Measurements from ENCODE around the gene C1QTNF3.

Gene C1QTNF3

DNA sequence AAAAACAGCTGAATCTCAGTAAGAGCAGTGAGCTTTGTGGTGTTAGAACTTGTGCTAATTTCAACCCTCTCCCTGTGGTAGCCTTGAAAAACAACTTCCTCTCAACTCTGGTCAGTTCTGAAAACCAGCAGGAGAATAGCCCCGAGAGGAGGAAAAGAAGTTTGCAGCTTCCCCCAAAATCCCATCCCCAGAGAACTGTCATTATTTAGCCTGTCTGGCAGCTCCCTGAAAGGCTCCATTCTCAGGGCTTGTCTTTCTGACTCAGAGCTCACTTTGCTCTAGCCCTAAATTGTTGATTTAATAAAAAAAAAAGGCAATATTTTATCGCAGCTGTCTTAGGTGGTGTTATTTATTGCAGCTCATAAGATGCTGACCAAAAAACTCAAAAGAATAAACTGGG is 47.1 kb downstream of the C1QTNF3 start:
- DNase-seq, result no peak

DNA sequence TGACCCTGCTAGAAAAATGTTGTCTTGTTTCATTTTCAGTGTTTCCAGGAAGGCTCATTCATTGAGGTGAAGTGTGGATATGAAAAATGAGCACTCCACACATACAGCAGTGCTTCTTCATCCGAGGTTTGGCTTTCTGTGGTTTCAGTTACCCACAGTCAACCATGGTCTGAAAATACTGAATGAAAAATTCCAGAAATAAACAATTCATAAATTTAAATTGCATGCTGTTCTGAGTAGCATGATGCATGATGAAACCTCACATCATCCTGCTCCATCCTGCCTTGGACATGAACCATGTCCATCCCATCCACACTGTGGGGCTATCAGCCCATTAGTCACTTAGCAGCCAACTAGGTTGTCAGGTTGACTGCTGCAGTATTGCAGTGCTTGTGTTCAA is 48.2 kb downstream of the C1QTNF3 start:
- DNase-seq, result no peak

DNA sequence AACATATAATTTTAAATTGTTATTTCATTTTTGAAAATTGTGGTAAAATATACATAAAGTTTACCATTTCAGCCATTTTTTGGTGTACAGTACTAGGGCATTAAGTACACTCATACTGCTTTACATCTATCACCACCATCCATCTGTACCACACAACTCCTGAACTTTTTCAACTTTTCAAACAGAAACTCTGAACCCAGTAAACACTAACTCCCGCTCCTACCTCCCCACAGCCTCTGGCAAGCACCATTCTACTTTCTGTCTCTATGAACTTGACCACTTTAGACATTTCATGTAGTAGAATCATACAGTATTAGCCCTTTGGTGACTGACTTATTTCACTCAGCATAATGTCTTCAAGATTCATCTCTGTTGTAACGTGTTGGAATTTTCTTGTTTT is 50.1 kb downstream of the C1QTNF3 start:
- DNase-seq, result no peak

DNA sequence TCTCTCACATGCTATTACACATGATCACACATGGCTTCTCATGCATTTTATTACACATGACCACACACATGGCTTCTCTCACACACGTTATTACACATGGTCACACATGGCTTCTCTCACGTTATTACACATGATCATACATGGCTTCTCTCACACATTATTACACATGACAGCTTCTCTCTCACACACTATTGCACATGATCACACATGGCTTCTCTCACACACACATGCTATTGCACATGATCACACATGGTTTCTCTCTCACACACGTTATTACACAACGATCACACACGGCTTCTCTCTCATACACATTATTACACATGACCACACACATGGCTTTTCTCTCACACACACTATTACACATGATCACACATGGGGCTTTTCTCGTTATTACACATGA is 57.6 kb downstream of the C1QTNF3 start:
- DNase-seq, result no peak

DNA sequence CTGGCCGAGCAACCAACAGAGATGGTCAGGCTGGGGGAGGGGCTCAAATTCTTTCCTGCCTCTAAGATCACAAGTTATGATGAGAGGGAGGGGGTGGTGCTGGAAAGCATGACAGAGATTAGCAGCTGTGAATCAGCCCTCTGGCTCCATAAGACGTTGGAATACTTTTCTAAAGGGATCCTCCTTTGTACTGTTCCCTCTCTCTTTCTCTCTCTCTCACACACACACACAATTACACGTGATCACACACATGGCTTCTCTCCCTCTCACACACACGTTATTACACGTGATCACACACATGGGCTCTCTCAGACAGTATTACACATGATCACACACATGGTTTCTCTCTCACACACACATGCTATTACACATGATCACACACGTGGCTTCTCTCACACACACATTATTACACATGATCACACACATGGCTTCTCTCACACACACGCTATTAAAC is 58.3 kb downstream of the C1QTNF3 start, which contains the start of gene SLC45A2:
TSS of gene SLC45A2 (minus strand) at position 23 of the 454 bp plus-strand sequence. CDS start 110 bp downstream, outside the sequence.
- no peak for DNase-seq

DNA sequence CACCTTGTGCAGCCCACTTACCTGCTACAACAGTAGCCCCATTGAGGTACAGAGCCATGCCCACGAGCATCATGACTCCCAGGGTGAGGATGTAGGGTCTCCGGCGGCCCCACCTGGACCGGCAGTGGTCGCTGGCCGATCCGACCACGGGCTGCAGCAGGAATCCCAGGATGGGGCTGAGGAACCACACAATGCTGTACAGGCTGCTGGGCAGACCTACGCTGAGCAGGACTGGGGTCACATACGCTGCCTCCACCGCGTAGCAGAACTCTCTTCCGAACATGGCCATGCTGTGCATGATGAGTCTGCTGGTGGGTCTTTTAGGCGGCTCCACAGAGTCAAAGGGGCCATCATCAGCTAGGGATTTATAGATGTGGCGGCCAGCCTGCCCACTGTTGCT is 58.8 kb downstream of the C1QTNF3 start:
- no peak for DNase-seq

DNA sequence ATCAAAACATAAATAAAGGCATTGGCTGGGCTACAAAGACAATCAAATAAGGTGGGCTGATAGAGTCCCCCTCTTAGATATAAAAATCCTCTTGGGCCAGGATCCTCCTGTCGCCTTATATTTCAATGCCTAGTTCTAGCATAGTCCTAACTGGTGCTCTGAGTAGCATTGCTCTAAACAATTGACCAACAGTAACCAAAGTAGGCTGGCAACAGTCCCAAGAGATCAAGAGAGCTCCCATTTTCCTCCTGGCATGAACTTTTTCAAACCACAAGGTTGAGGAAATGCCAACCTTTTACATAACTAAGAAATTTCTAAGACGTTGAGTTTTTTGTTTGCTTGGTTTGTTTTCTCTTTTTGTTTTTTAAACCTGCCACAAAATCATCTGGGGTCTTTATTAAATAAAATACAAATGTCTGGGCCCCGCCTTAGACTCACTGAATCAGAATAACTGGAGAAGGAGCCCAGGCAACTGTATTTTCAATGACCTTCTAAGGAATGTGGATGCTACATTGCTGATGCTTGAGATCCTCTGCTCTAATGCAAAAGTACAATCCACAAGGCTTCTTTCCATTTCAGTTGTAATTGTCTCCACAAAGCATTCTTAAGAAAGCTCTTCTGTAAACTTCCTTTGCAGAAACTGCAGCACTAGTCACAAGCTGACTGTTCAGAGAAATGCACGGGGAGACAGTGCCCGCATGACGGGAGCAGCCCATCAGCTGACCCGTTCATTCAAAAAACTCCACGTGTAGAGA is 61.4 kb downstream of the C1QTNF3 start:
- no peak for DNase-seq

DNA sequence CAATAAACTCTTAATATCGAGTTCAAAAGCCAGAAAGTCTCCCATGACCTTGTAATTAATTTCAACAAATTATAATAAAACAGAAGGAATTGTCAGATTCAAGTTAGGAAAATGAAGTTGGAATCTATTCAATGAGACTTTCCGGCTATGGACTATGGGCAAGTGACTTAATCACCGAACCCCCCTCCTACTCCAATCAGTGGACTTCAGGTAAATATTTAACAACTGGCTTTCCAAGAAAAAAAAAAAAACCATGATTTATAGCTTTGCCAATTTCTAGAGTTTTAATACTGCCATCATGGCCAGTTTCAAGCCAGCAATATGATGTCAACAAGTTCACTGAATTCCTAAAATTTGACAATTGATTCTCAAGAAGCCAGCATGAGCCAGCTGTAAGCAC is 63.0 kb downstream of the C1QTNF3 start:
- no peak for DNase-seq

DNA sequence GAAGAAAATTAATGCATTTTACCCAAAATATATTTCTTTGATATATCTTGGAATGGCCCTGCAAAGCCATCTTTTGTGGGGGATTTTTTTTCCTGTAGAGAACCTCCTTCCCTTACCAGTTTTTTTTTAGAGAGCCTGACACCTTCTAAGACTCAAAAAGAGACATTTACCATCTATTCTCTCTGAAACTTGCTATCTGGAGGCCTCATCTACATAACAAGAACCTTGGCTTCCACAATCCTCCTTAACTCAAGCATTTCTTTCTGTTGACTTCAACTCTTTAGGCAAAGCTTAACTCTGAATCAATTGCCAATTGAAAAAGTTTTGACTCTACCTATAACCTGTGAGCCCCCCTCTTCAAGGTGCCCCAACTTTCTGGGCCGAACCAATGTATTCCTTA is 64.7 kb downstream of the C1QTNF3 start:
- no peak for DNase-seq

DNA sequence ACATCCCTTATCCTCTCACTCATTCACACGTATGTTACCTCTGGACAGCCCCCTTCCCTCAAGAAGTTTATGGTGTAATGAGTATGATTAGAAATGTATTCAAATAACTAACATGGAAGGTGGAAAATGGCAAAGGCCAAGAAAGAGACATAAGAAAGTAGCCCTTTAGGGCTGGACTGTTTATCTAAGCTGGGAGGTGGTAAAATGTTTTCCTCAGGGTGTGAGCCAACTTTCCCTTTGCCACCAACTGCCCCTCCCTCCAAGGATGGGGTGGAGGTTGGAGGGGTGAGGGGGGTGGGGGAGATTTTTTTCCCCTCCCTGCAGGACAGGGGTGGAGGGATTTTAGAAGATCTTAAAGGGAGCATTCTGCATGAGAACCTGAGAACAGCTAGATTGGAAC is 66.7 kb downstream of the C1QTNF3 start:
- no peak for DNase-seq

DNA sequence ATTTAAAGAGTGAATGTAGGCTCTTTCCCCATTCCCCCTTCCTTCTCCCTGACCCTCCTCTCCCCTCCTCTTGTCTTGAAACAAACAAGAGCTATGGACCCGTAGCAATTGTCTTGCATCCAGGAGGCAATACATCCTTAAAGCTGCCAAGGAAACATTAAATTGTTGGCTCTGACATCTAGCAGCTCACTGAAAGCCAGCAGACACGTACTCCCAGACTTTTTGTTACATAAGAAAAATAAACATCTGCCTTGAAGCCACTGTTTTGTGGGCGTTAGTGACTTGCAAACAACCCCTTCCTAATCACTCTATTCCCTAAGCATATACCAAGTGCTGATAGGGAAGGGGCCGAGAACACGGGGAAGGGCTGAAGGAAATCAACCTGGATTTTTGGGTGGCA is 67.2 kb downstream of the C1QTNF3 start:
- DNase-seq, result no peak

DNA sequence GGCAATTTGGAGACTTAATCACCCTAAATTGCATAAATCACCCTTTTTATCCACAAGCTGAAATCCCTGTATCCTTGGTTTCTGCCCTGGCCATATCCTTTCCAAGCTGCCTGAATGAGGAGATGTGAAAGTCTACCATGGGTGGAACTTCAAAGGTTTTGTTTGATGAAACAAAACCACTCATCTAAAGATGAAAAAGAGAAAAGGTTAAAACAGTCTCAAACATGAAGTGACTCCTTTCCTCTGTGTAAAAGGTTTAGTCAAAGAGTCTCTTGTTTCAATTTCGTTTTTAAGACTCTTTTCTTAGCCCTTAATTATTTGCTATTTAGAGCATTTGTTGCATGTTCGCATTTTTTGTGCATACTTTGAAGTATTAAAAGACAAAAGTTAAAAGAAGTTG is 69.7 kb downstream of the C1QTNF3 start:
- no peak for DNase-seq

DNA sequence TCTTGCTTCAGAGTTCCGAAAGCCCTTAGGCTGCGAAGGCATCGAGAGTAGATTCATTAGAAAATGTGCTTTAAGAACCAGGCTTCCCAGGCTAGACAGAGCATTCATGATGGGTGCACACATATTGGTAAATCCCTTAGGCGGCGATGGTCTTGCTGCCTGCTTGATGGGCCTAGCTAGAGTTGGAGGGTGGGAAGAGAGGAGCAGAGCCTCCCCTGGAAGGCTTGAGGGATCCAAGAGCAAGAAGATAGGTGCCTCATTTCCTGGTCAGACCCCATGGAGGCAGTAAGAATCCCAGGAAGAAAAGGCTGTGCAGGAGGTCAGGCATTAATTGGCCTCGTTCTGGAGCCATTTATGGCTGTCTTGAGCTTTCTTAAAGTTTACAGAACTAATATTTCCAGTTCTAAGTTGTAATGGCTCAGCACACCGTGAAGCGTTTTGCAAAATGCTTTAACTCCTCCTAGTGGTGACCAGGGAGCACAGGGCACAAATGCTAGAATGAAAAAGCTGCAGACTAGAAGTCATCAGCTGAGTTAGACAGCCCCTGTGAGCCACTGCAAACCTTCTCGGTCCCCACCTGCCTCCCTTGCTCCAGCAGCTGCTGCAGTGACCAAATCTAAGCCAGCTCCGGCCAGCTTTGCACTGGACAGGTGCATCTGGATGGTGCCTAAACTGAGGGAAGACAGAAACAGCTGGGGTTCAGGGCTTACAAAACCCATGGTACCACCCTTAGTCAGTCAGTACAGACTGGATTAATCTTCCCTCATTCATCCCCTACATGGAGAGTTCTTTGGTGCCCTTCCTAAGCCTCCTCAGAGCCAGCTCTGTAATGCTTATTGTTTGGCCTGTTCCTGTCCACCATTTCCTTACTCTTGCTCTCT is 73.2 kb downstream of the C1QTNF3 start:
- DNase-seq, result peak; percentile 3

DNA sequence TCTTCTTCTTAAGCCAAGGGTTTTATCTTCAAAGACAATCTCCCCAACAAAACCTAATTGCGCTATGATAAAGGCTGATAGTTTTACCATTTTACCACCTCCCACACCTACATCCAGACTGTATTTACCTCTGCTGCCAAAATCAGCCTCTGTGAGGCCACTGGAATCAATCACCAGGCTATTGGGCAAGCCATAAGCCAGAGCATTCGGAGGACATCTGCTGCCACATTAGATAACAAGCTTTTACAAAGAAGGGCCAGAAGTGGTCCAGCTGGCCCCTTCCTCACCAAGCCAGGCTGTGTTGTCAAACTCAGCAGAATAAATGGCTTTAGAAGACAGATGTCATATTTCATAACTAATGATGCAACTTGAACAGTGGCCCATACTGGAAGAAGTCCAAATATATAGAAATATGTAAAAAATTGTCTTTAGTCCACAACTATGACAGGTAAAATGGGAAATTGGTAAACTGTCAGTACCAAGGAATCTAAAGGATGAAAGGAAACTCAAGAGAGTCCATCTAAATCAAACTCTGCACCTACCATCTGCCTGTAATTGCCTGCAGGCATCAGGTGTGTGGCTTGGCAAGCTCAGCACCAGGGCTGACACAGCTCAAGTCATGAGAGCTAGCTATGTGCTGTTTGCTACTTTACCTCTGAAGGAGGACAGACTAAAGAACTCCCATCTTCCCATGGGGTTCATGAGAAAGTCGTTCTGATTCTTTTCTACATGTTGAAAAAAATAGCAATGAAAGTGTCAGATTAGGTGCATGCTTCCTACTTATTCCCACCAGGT is 74.6 kb downstream of the C1QTNF3 start:
- DNase-seq, result no peak
